Measurements from ENCODE around the gene ZMIZ2. TPM values are rescaled to one million over a fixed set of nuclear protein-coding genes. Genes with fewer than 3 reads are reported as not detected.

Gene ZMIZ2
- total and polyA plus RNA-seq, 2 experiments from 2014 or later: 15.5 to 46.1 TPM

GRCh38 chr7:44736896-44737295 lies 11.8 kb upstream of the ZMIZ2 start (continued):
- TF ChIP-seq ZNF462 (CRISPR knock-in tag; IDR thresholded peaks at IDR 0.05): no peak
- no peak for TF ChIP-seq CTCF (conservative IDR thresholded peaks at IDR 0.05; ENCODE audit: low read depth in 2 of 2)

- peaks cover 6% of the 10 kb centered on the region for H3K27me3 Mint-ChIP-seq (ENCODE audit: insufficient read depth, low read depth, poor library complexity)
These were observed 10.5 kb upstream of the ZMIZ2 start for GRCh38 chr7:44738051-44738723.

More at GRCh38 chr7:44738051-44738723, 10.5 kb upstream of the ZMIZ2 start:
- H3K4me1 Mint-ChIP-seq: no peaks in the 10 kb centered on the region
- no peak for ATAC-seq
- H3K36me3 Mint-ChIP-seq (ENCODE audit: low read depth): no peaks in the 10 kb centered on the region
- Histone ChIP-seq H3K9me2 (ENCODE audit: insufficient read depth) (no peaks in the 10 kb centered on the region), H3K27ac (ENCODE audit: low read depth) (no peak overlapping the region), H3K4me3 (no peak overlapping the region), H2AFZ (no peak overlapping the region), H4K20me1 (replicated peaks; ENCODE audit: insufficient read depth) (no peaks in the 10 kb centered on the region), H3K79me2 (replicated peaks; ENCODE audit: insufficient read depth) (no peaks in the 10 kb centered on the region), H3K4me1 (ENCODE audit: insufficient read depth) (no peaks in the 10 kb centered on the region), H3F3A (replicated peaks; ENCODE audit: low read depth) (no peaks in the 10 kb centered on the region), H3K36me3 (ENCODE audit: insufficient read depth) (no peaks in the 10 kb centered on the region), H3K27me3 (ENCODE audit: insufficient read depth) (no peaks in the 10 kb centered on the region), H3K4me2 (no peak overlapping the region)
- H3K4me3 Mint-ChIP-seq: no peak overlapping the region
- H3K27ac Mint-ChIP-seq: no peak overlapping the region
- no peak for DNase-seq (ENCODE audit: low spot score)
- no peak for TF ChIP-seq JUNB (IDR thresholded peaks at IDR 0.05; ENCODE audit: unreplicated experiment)
- no peaks in the 10 kb centered on the region for H3K9me3 Mint-ChIP-seq

Data from GM23338 (cell line).